GM12878 (cell line): ENCODE measurements around the gene POLD4. TPM values are rescaled to one million over a fixed set of nuclear protein-coding genes. Genes with fewer than 3 reads are reported as not detected.

Experiments
- BACH1 ChIP-seq: fragments of 450-650 bp; IDR thresholded peaks from 2 replicates; pipeline ENCODE4 v1.6.1; 2017; ENCODE audit warnings: mild to moderate bottlenecking, borderline replicate concordance
- BCL3 ChIP-seq: IDR thresholded peaks from 2 replicates; pipeline ENCODE4 v1.6.1; 2011; ENCODE audit warnings: borderline replicate concordance, low read depth, mild to moderate bottlenecking, moderate library complexity, low read length; ENCODE audit not compliant: insufficient read depth, poor library complexity, severe bottlenecking
- BMI1 ChIP-seq: fragments of 450-650 bp; IDR thresholded peaks from 2 replicates; pipeline ENCODE4 v1.6.1; 2016; ENCODE audit warnings: mild to moderate bottlenecking, moderate library complexity, borderline replicate concordance
- BRCA1 ChIP-seq: IDR thresholded peaks from 2 replicates; pipeline ENCODE4 v1.6.1; 2011; ENCODE audit warnings: low read depth, low read length, improper control_type of control experiment
- CHD4 ChIP-seq: fragments of 200-600 bp; sonication (generic); IDR thresholded peaks from 2 replicates; pipeline ENCODE4 v1.6.1; 2016; ENCODE audit warnings: mild to moderate bottlenecking
- EED ChIP-seq: sonication (generic); IDR thresholded peaks from 2 replicates; pipeline ENCODE4 v1.6.1; 2016; ENCODE audit warnings: antibody characterized with exemption, low read depth
- HCFC1 ChIP-seq: fragments of 150-350 bp; IDR thresholded peaks from 2 replicates; pipeline ENCODE4 v1.6.1; 2014; ENCODE audit warnings: low read length
- HDGF ChIP-seq: fragments of 450-650 bp; IDR thresholded peaks from 2 replicates; pipeline ENCODE4 v1.6.1; 2016; ENCODE audit warnings: antibody characterized with exemption
- IRF4 ChIP-seq: IDR thresholded peaks from 2 replicates; pipeline ENCODE4 v1.6.1; 2011; ENCODE audit warnings: low read depth, low read length
- JUND ChIP-seq: IDR thresholded peaks from 2 replicates; pipeline ENCODE4 v1.6.1; 2012; ENCODE audit warnings: low read depth, mild to moderate bottlenecking, low read length, improper control_type of control experiment, moderate library complexity
- MTA3 ChIP-seq: IDR thresholded peaks from 2 replicates; pipeline ENCODE4 v1.6.1; 2012; ENCODE audit warnings: low read length, inconsistent platforms, borderline replicate concordance
- NKRF ChIP-seq: fragments of 450-650 bp; conservative IDR thresholded peaks from 2 replicates; pipeline ENCODE4 v1.6.1; 2017; ENCODE audit warnings: mild to moderate bottlenecking, moderate library complexity
- NR2F1 ChIP-seq: fragments of 450-650 bp; conservative IDR thresholded peaks from 2 replicates; pipeline ENCODE4 v1.6.1; 2017; ENCODE audit warnings: mild to moderate bottlenecking
- POLR2A ChIP-seq: IDR thresholded peaks from 2 replicates; pipeline ENCODE4 v1.6.1; 2011; ENCODE audit warnings: low read depth, mild to moderate bottlenecking, low read length
- POLR2AphosphoS5 ChIP-seq: IDR thresholded peaks from 2 replicates; pipeline ENCODE4 v1.6.1; 2011; ENCODE audit warnings: mild to moderate bottlenecking, low read length, inconsistent platforms
- SRF ChIP-seq, 2 experiments: IDR thresholded peaks; 2 replicates each; pipeline ENCODE4 v1.6.1; 2011; ENCODE audit warnings: low read depth in 2 of 2, low read length in 2 of 2, mild to moderate bottlenecking in 1 of 2, moderate library complexity in 1 of 2
- USF2 ChIP-seq: IDR thresholded peaks from 2 replicates; pipeline ENCODE4 v1.6.1; 2011; ENCODE audit warnings: low read depth, low read length, improper control_type of control experiment, borderline replicate concordance
- YBX1 ChIP-seq: fragments of 450-650 bp; IDR thresholded peaks from 2 replicates; pipeline ENCODE4 v1.6.1; 2016; ENCODE audit warnings: antibody characterized with exemption
- ZNF207 ChIP-seq: fragments of 450-650 bp; IDR thresholded peaks from 2 replicates; pipeline ENCODE4 v1.6.1; 2014; ENCODE audit warnings: antibody characterized with exemption, mild to moderate bottlenecking, borderline replicate concordance
- ZNF24 ChIP-seq: fragments of 450-650 bp; IDR thresholded peaks from 2 replicates; pipeline ENCODE4 v1.6.1; 2017; ENCODE audit warnings: antibody characterized with exemption, mild to moderate bottlenecking
- ZSCAN29 ChIP-seq: fragments of 450-650 bp; IDR thresholded peaks from 2 replicates; pipeline ENCODE4 v1.6.1; 2017; ENCODE audit warnings: mild to moderate bottlenecking, moderate library complexity
- ZZZ3 ChIP-seq: IDR thresholded peaks from 2 replicates; pipeline ENCODE4 v1.6.1; 2011; ENCODE audit warnings: low read depth; ENCODE audit not compliant: control insufficient read depth, insufficient read length
- polyA plus RNA-seq, 11 experiments: library from polyadenylated mRNA; depleted of rRNA in 4 of 11; unstranded in 6 of 11; stranded (reverse) in 5 of 11; fragments of >200 nt; fragmentation: Nextera tagmentation in 4 of 11; fragmentation: Illumina TruSeq in 1 of 11; extraction: Ambion mirVana in 4 of 11; extraction: Trizol in 1 of 11; gene quantifications; 1 replicate in 1 of 11; 2 replicates in 10 of 11; pipeline versions ENCODE4 v1.2.1 to v1.2.3, GENCODE V29; 2011 to 2016; ENCODE audit warnings: inconsistent platforms in 2 of 11, missing spikeins in 2 of 11, low read depth in 1 of 11
- total RNA-seq, 4 experiments: library from RNA; depleted of rRNA in 3 of 4; stranded (reverse); fragments of >200 nt in 3 of 4; fragmentation: Illumina TruSeq in 1 of 4; extraction: Trizol in 1 of 4; gene quantifications; 2 replicates each; pipeline versions ENCODE4 v1.2.1 to v1.2.3, GENCODE V29; 2013 to 2021
- TF ChIP-seq, protein P1 (sequence below): fragments of 450-650 bp; IDR thresholded peaks from 2 replicates; pipeline ENCODE4 v1.6.1; 2017; ENCODE audit warnings: mild to moderate bottlenecking
- TF ChIP-seq, protein P2 (sequence below): IDR thresholded peaks from 2 replicates; pipeline ENCODE4 v1.6.1; 2012; ENCODE audit warnings: low read depth, low read length, improper control_type of control experiment
- TF ChIP-seq, protein P3 (sequence below): IDR thresholded peaks from 2 replicates; pipeline ENCODE4 v1.6.1; 2012; ENCODE audit warnings: low read length, inconsistent platforms

Gene POLD4
- total and polyA plus RNA-seq, 10 of the 15 experiments (the other 5 are each of a cell fraction or from before 2014, with no cell fraction given), result 8.1 to 176 (median 88.1) TPM

GRCh38 chr11:67401495-67402191, 48.3 kb upstream of the POLD4 start, which contains the start of gene PPP1CA (continued):
- TF ChIP-seq, protein P1, sequence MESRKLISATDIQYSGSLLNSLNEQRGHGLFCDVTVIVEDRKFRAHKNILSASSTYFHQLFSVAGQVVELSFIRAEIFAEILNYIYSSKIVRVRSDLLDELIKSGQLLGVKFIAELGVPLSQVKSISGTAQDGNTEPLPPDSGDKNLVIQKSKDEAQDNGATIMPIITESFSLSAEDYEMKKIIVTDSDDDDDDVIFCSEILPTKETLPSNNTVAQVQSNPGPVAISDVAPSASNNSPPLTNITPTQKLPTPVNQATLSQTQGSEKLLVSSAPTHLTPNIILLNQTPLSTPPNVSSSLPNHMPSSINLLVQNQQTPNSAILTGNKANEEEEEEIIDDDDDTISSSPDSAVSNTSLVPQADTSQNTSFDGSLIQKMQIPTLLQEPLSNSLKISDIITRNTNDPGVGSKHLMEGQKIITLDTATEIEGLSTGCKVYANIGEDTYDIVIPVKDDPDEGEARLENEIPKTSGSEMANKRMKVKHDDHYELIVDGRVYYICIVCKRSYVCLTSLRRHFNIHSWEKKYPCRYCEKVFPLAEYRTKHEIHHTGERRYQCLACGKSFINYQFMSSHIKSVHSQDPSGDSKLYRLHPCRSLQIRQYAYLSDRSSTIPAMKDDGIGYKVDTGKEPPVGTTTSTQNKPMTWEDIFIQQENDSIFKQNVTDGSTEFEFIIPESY, result no peak
- TF ChIP-seq NKRF, result peak; percentile 91
- no peak for TF ChIP-seq HDGF
- no peak for TF ChIP-seq BMI1
- TF ChIP-seq YBX1, result no peak
- TF ChIP-seq BACH1, result peak; percentile 81
- no peak for TF ChIP-seq MTA3
- TF ChIP-seq JUND, result no peak
- peak; percentile 35; the same call in 1 of the 2 replicates for TF ChIP-seq HCFC1
- peak; percentile 96 for TF ChIP-seq POLR2A
- TF ChIP-seq, protein P2, sequence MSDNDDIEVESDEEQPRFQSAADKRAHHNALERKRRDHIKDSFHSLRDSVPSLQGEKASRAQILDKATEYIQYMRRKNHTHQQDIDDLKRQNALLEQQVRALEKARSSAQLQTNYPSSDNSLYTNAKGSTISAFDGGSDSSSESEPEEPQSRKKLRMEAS, result no peak; the same call in 1 of the 2 replicates
- no peak for TF ChIP-seq CHD4
- peak; percentile 79 for TF ChIP-seq NR2F1
- no peak for TF ChIP-seq BCL3
- no peak for TF ChIP-seq BRCA1
- TF ChIP-seq ZZZ3, result no peak
- TF ChIP-seq USF2, result no peak
- no peak for TF ChIP-seq IRF4
- TF ChIP-seq SRF (IDR thresholded peaks at IDR 0.05; ENCODE audit: low read depth in 2 of 2, low read length in 2 of 2), result peak in 1 of 2 experiments; percentile 49; a peak in 1 of 4 replicates
- TF ChIP-seq, protein P3, sequence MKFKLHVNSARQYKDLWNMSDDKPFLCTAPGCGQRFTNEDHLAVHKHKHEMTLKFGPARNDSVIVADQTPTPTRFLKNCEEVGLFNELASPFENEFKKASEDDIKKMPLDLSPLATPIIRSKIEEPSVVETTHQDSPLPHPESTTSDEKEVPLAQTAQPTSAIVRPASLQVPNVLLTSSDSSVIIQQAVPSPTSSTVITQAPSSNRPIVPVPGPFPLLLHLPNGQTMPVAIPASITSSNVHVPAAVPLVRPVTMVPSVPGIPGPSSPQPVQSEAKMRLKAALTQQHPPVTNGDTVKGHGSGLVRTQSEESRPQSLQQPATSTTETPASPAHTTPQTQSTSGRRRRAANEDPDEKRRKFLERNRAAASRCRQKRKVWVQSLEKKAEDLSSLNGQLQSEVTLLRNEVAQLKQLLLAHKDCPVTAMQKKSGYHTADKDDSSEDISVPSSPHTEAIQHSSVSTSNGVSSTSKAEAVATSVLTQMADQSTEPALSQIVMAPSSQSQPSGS, result no peak
- peak; percentile 92 for TF ChIP-seq ZNF207
- TF ChIP-seq POLR2AphosphoS5, result peak; percentile 75
- no peak for TF ChIP-seq EED
- peak; percentile 49; the same call in 1 of the 2 replicates for TF ChIP-seq ZNF24
- 0 out of 2 replicates have a peak, but pooled peaks have one; percentile 63 for TF ChIP-seq ZSCAN29
